Neural cell (in vitro differentiated cells): Measurements from ENCODE around the gene DLG4.

ENCODE experiments used
- TAF1 ChIP-seq: IDR thresholded peaks from 2 replicates; pipeline ENCODE4 v1.6.1; 2012; ENCODE audit warnings: low read depth
- TF ChIP-seq, protein P1 (sequence below): fragments of 450-650 bp; IDR thresholded peaks from 2 replicates; pipeline ENCODE4 v1.5.1; 2014; ENCODE audit warnings: antibody characterized with exemption, mild to moderate bottlenecking, moderate library complexity; ENCODE audit not compliant: poor library complexity, severe bottlenecking

DNA sequence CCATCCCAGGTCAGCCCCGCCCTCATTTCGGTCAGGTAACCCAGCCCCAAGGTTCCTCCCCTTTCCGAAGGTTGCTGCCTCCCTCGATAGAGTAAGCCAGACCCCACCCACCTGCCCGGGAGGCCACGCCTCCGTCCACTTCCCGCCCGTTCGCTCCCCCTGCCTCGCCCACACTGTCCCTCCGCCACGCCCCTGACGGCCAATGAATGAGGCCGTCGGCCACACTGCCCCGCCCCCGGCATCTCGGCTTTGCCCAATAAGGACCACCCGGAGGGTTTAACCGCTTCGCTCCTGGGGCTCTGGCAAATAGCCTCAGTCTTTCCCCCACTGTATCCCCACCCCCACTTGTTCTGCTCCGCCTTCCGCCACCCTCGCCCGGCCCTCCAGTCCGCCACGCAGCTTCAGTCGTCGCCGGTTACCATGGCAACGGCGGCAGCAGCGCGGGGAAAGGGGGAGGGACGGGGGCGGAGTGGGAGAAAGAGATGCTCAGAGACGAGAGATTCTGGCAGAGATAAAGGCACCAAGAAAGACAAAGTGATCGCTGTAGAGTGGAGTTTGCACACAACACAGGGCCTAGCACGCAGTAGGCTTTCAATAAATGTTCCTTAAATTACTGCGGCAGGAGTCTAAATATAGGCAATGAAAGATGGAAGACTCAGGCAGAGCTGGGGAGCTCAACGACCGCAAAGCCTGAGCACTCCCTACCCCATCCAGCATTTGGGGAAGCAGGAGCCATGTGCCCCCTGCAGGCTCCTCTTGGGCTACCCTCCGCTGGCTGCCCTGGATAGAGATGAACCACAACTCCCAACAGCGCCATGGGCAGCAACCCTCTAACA lies 5.1 kb downstream of the DLG4 start:
- peak; percentile 64 for TF ChIP-seq TAF1
- TF ChIP-seq, protein P1, sequence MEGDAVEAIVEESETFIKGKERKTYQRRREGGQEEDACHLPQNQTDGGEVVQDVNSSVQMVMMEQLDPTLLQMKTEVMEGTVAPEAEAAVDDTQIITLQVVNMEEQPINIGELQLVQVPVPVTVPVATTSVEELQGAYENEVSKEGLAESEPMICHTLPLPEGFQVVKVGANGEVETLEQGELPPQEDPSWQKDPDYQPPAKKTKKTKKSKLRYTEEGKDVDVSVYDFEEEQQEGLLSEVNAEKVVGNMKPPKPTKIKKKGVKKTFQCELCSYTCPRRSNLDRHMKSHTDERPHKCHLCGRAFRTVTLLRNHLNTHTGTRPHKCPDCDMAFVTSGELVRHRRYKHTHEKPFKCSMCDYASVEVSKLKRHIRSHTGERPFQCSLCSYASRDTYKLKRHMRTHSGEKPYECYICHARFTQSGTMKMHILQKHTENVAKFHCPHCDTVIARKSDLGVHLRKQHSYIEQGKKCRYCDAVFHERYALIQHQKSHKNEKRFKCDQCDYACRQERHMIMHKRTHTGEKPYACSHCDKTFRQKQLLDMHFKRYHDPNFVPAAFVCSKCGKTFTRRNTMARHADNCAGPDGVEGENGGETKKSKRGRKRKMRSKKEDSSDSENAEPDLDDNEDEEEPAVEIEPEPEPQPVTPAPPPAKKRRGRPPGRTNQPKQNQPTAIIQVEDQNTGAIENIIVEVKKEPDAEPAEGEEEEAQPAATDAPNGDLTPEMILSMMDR = peak; percentile 81
